Neuronal stem cell (in vitro differentiated cells): ENCODE results near the gene KDM5B.
A peak's percentile ranks its signal among the peaks of the same experiment; 100 is the strongest.

Experiments
- DNase-seq: peaks from one replicate; pipeline ENCODE4 v3.0.0-alpha.2; 2013; ENCODE audit warnings: low spot score
- H2AFZ ChIP-seq: one replicate; pipeline ENCODE4 v1.6.1; 2013; ENCODE audit warnings: mild to moderate bottlenecking, low read length, inconsistent platforms
- H2AK5ac ChIP-seq: 2 replicates; pipeline ENCODE4 v1.6.1; 2013; ENCODE audit warnings: low read depth, mild to moderate bottlenecking, inconsistent platforms, low read length, moderate library complexity, mixed read lengths
- H2BK120ac ChIP-seq: 2 replicates; pipeline ENCODE4 v1.6.1; 2013; ENCODE audit warnings: low read depth, mild to moderate bottlenecking, inconsistent platforms, low read length, moderate library complexity, mixed read lengths
- H2BK12ac ChIP-seq: one replicate; pipeline ENCODE4 v1.6.1; 2013; ENCODE audit warnings: low read length, inconsistent platforms
- H2BK15ac ChIP-seq: 2 replicates; pipeline ENCODE4 v1.6.1; 2013; ENCODE audit warnings: mild to moderate bottlenecking, low read length, inconsistent platforms, mixed read lengths
- H2BK5ac ChIP-seq: one replicate; pipeline ENCODE4 v1.6.1; 2013; ENCODE audit warnings: inconsistent platforms, mild to moderate bottlenecking, low read length, moderate library complexity
- H3K14ac ChIP-seq: one replicate; pipeline ENCODE4 v1.6.1; 2013; ENCODE audit warnings: low read length, inconsistent platforms
- H3K18ac ChIP-seq: 2 replicates; pipeline ENCODE4 v1.6.1; 2013; ENCODE audit warnings: low read length, inconsistent platforms
- H3K23ac ChIP-seq: 2 replicates; pipeline ENCODE4 v1.6.1; 2013; ENCODE audit warnings: low read depth, mild to moderate bottlenecking, mixed read lengths, low read length, inconsistent platforms; ENCODE audit not compliant: poor library complexity
- H3K27ac ChIP-seq: replicated peaks from 3 replicates; pipeline ENCODE4 v1.5.1; 2013; ENCODE audit warnings: low read length, inconsistent platforms
- H3K27me3 ChIP-seq, 3 experiments: 2 replicates each; pipeline ENCODE4 v1.6.1; 2013; ENCODE audit warnings: low read length in 3 of 3, mild to moderate bottlenecking in 2 of 3, inconsistent platforms in 1 of 3, low read depth in 1 of 3, mixed read lengths in 1 of 3, moderate library complexity in 1 of 3; ENCODE audit not compliant: control insufficient read depth in 3 of 3, insufficient read depth in 3 of 3
- H3K36me3 ChIP-seq, 2 donors: replicated peaks in 1 of 2; 2 replicates each; pipeline ENCODE4 v1.6.1; 2013; ENCODE audit warnings: low read length in 2 of 2; ENCODE audit not compliant: control insufficient read depth in 2 of 2, insufficient read depth in 2 of 2
- H3K4ac ChIP-seq: 2 replicates; pipeline ENCODE4 v1.6.1; 2013; ENCODE audit warnings: inconsistent platforms, mild to moderate bottlenecking, low read length, moderate library complexity
- H3K4me1 ChIP-seq, 2 donors: 1 replicate in 1 of 2; 2 replicates in 1 of 2; pipeline ENCODE4 v1.6.1; 2013; ENCODE audit warnings: low read length in 2 of 2, low read depth in 1 of 2; ENCODE audit not compliant: control insufficient read depth in 2 of 2, insufficient read depth in 1 of 2
- H3K4me2 ChIP-seq: one replicate; pipeline ENCODE4 v1.6.1; 2013; ENCODE audit warnings: mild to moderate bottlenecking, low read length, inconsistent platforms; ENCODE audit not compliant: insufficient read depth, poor library complexity, severe bottlenecking
- H3K4me3 ChIP-seq, 2 donors: 2 replicates each; pipeline ENCODE4 v1.5.1; 2013; ENCODE audit warnings: low read length in 2 of 2, mild to moderate bottlenecking in 2 of 2, inconsistent platforms in 1 of 2, moderate library complexity in 1 of 2
- H3K79me1 ChIP-seq: one replicate; pipeline ENCODE4 v1.6.1; 2013; ENCODE audit warnings: low read depth, mild to moderate bottlenecking, inconsistent platforms, low read length, moderate library complexity
- H3K9ac ChIP-seq: one replicate; pipeline ENCODE4 v1.6.1; 2013; ENCODE audit warnings: mild to moderate bottlenecking, low read depth, low read length, inconsistent platforms; ENCODE audit not compliant: poor library complexity
- H3K9me3 ChIP-seq, 2 donors: replicated peaks in 1 of 2; 2 replicates each; pipeline versions ENCODE3 to v1.6.1; 2013; ENCODE audit warnings: low read length in 2 of 2, mild to moderate bottlenecking in 2 of 2, inconsistent platforms in 1 of 2, low read depth in 1 of 2, mixed read lengths in 1 of 2, moderate library complexity in 1 of 2; ENCODE audit not compliant: control insufficient read depth in 2 of 2, insufficient read depth in 1 of 2
- H4K8ac ChIP-seq: one replicate; pipeline ENCODE4 v1.6.1; 2013; ENCODE audit warnings: low read depth, mild to moderate bottlenecking, inconsistent platforms, low read length, moderate library complexity
- H4K91ac ChIP-seq: one replicate; pipeline ENCODE4 v1.6.1; 2013; ENCODE audit warnings: low read length, low read depth, mild to moderate bottlenecking, inconsistent platforms; ENCODE audit not compliant: poor library complexity
- WGBS, 2 donors: extraction: QIAGEN DNeasy Blood & Tissue Kit; methylation state at CpG; one replicate each; pipeline ENCODE4 v1.1.7; 2013; ENCODE audit warnings: missing lambda C conversion rate in 2 of 2, mixed read lengths in 1 of 2; ENCODE audit not compliant: insufficient read length in 2 of 2, insufficient replicate concordance in 1 of 2; ENCODE audit errors: extremely low coverage in 2 of 2; 5-methylcytosine and 5-hydroxymethylcytosine counted together

Gene KDM5B

GRCh38 chr1:202711949-202712635, 96.1 kb downstream of the KDM5B start:
- H2AFZ ChIP-seq, result no peak overlapping the region
- no peak overlapping the region for H3K4me3 ChIP-seq
- no peaks in the 10 kb centered on the region for H3K9me3 ChIP-seq
- H2BK120ac ChIP-seq, result no peak overlapping the region
- no peak overlapping the region for H2BK15ac ChIP-seq
- no peaks in the 10 kb centered on the region for H3K79me1 ChIP-seq
- H3K18ac ChIP-seq, result no peak overlapping the region
- peaks cover 9 to 74% (median 41%) of the 10 kb centered on the region in 3 experiments for H3K27me3 ChIP-seq
- no peak overlapping the region for H3K4ac ChIP-seq
- H2BK12ac ChIP-seq, result no peak overlapping the region
- no peak overlapping the region for H3K14ac ChIP-seq
- H3K27ac ChIP-seq, result no peak overlapping the region
- no peak overlapping the region for H4K8ac ChIP-seq
- H2BK5ac ChIP-seq, result no peak overlapping the region
- no peak overlapping the region for H3K9ac ChIP-seq
- WGBS, 2 donors, result no CpG with 5 or more reads among the region's 9 CpGs
- H2AK5ac ChIP-seq, result no peak overlapping the region
- no peak overlapping the region for H3K23ac ChIP-seq
- no peaks in the 10 kb centered on the region for H3K36me3 ChIP-seq
- H3K4me2 ChIP-seq, result no peak overlapping the region
- no peak overlapping the region for H4K91ac ChIP-seq
- DNase-seq, result no peak
- H3K4me1 ChIP-seq, result peaks cover 13 to 14% of the 10 kb centered on the region in 2 donors

- peak within 1 kb of the TSS; percentile 84 for H3K18ac ChIP-seq
- H2BK12ac ChIP-seq, result no peak within 1 kb of the TSS
- H3K4me3 ChIP-seq, result peak within 1 kb of the TSS; percentile 38 to 73
- H3K4me1 ChIP-seq, result peaks cover 13 to 14% of the 10 kb centered on the region in 2 donors
- peak within 1 kb of the TSS; percentile 88 for H3K23ac ChIP-seq
- no peak within 1 kb of the TSS for H4K91ac ChIP-seq
- H2AK5ac ChIP-seq, result peak within 1 kb of the TSS; percentile 73
- H2BK5ac ChIP-seq, result peak within 1 kb of the TSS; percentile 45
- H3K9ac ChIP-seq, result peak within 1 kb of the TSS; percentile 87
- WGBS, 2 donors, result no CpG with 5 or more reads among the region's 64 CpGs
- no peaks in the 10 kb centered on the region for H3K9me3 ChIP-seq
- H4K8ac ChIP-seq, result no peak within 1 kb of the TSS
- H3K4me2 ChIP-seq, result peak within 1 kb of the TSS; percentile 81
- H3K36me3 ChIP-seq, result no peaks in the 10 kb centered on the region
- no peak within 1 kb of the TSS for H3K27ac ChIP-seq
- no peak within 1 kb of the TSS for H2BK15ac ChIP-seq
- H3K14ac ChIP-seq, result no peak within 1 kb of the TSS
- H2AFZ ChIP-seq, result peak within 1 kb of the TSS; percentile 93
- no peaks in the 10 kb centered on the region for H3K79me1 ChIP-seq
- peak; percentile 39 for DNase-seq
- H3K4ac ChIP-seq, result no peak within 1 kb of the TSS
- H2BK120ac ChIP-seq, result no peak within 1 kb of the TSS
- peaks cover 9 to 82% (median 41%) of the 10 kb centered on the region in 3 experiments for H3K27me3 ChIP-seq
Measured at GRCh38 chr1:202710070-202711045, 97.9 kb downstream of the KDM5B start, which contains the start of gene SYT2. SYT2 (minus strand) TSS chr1:202710454; CDS start chr1:202605772, 104,682 bp downstream.

- no CpG with 5 or more reads among the region's 34 CpGs for WGBS, 2 donors
- no peak overlapping the region for H3K4ac ChIP-seq
- no peak overlapping the region for H2BK12ac ChIP-seq
- no peak overlapping the region for H2BK120ac ChIP-seq
- H3K36me3 ChIP-seq, result no peaks in the 10 kb centered on the region
- peak overlapping the region; percentile 38 to 73 for H3K4me3 ChIP-seq
- H2BK5ac ChIP-seq, result peak overlapping the region; percentile 45
- H3K27me3 ChIP-seq, result peaks cover 9 to 88% (median 41%) of the 10 kb centered on the region in 3 experiments
- peak overlapping the region; percentile 81 for H3K4me2 ChIP-seq
- H3K4me1 ChIP-seq, result peaks cover 13 to 14% of the 10 kb centered on the region in 2 donors
- no peak for DNase-seq
- no peak overlapping the region for H3K27ac ChIP-seq
- no peak overlapping the region for H2BK15ac ChIP-seq
- no peak overlapping the region for H4K91ac ChIP-seq
- peak overlapping the region; percentile 52 for H3K9ac ChIP-seq
- H3K9me3 ChIP-seq, result no peaks in the 10 kb centered on the region
- no peaks in the 10 kb centered on the region for H3K79me1 ChIP-seq
- no peak overlapping the region for H3K14ac ChIP-seq
- H2AFZ ChIP-seq, result peak overlapping the region; percentile 93
- peak overlapping the region; percentile 73 for H2AK5ac ChIP-seq
- peak overlapping the region; percentile 84 for H3K18ac ChIP-seq
- H3K23ac ChIP-seq, result peak overlapping the region; percentile 88
- H4K8ac ChIP-seq, result no peak overlapping the region
Measured at GRCh38 chr1:202709276-202710041, 98.8 kb downstream of the KDM5B start.
